Activated CD4-positive, CD25-positive, alpha-beta regulatory T cell treated with anti-CD3 and anti-CD28 coated beads, Interleukin-2, amount 50 U/mL, for 72 hours (primary cell): ENCODE results near the gene PSORS1C1.
A peak's percentile ranks its signal among the peaks of the same experiment; 100 is the strongest.
"Not testable (repeated sequence)": the region's sequence is repeated elsewhere in the genome, so short reads cannot be mapped to it uniquely, and the experiment has no call there.

Experiments
- DNase-seq: peaks from one replicate; pipeline ENCODE4 v3.0.0; 2021

The PSORS1C1 gene, protein sequence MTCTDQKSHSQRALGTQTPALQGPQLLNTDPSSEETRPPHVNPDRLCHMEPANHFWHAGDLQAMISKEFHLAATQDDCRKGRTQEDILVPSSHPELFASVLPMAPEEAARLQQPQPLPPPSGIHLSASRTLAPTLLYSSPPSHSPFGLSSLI

DNA sequence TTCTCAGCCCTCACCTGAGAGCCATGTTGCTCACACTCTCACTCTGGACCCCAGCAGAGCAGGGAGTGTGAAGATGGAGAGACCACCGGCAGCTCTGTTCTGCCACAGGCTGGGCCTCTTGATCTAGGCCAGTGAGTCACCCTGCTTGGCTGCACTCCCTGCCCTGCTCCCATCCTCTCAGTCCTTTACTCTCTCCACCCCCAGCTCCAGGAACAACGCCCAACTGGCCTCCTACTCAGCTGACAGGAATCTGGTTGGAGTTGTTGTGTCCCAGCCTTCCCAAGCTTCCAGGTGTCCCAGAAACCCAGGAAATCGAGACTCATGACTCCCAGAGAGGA, at the start of gene PSORS1C1:
TSS of gene PSORS1C1 (plus strand) at position 260 of the 338 bp plus-strand sequence. CDS start 14,833 bp downstream, outside the sequence.
- no peak for DNase-seq

- DNase-seq: no peak
These were observed 49.0 kb upstream of the PSORS1C1 start for GRCh38 chr6:31065556-31065955.

DNA sequence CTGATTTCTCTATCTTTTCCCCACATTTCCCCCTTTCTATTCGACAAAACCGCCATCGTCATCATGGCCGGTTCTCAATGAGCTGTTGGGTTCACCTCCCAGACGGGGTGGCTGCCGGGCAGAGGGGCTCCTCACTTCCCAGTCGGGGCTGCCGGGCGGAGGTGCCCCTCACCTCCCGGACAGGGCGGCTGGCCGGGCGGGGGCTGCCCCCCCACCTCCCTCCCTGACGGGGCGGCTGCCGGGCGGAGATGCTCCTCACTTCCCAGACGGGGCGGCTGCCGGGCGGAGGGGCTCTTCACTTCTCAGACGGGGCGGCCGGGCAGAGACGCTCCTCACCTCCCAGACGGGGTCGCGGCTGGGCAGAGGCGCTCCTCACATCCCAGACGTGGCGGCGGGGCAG, 47.6 kb upstream of the PSORS1C1 start:
- DNase-seq: not testable (repeated sequence)

DNA sequence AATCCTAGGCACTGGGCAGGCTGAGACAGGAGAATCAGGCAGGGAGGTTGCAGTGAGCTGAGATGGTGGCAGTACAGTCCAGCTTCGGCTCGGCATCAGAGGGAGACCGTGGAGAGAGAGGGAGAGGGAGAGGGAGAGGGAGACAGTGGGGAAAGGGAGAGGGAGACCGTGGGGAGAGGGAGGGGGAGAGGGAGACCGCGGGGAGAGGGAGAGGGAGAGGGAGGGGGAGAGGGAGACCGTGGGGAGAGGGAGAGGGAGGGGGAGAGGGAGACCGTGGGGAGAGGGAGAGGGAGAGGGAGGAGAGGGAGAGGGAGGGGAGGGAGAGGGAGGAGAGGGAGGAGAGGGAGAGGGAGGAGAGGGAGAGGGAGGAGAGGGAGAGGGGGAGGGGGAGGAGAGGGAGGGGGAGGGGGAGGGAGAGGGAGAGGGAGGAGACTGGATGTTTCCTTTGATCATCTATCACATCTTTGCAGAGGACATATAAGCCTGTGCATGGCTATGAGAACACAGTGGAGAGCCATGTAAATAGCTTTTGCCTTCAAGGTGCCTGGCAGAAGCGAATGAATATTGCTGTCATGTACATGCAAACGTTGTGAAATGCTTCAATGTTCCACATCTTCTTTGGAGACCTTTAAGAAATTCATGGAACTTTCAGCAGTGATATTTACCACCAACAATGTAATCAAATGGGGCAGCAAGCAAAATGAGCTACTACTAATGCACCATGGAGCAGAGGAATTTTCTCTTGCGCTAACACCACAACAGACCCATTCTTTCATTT, 46.5 kb upstream of the PSORS1C1 start:
- DNase-seq: not testable (repeated sequence)

GRCh38 chr6:31068669-31069340, 45.8 kb upstream of the PSORS1C1 start:
- DNase-seq: peak; percentile 67

DNA sequence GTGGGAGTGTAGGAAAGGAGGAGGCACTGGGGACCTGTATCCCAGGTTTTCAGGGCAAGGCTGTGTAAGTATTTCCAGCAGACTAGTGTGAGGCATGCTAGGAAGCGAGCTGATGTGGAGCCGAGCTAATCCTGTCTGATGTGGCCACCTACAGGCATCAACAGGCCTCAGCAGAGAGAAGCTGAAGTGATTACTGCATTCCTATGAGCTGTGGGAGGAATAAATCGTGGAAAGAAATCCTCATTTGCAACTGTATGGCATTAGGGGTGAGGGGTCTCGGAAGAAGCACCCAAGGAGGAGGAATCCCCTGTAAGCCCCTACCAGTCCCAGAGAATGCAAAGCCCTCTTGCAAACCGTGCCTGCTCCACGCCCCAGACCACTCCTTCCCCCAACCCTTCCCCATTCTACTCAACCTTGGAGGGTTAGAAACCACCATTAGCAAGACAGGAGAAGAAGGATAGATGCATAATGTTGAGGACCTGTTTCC, 43.8 kb upstream of the PSORS1C1 start:
- DNase-seq: no peak

GRCh38 chr6:31074401-31074800, 40.2 kb upstream of the PSORS1C1 start:
- no peak for DNase-seq

GRCh38 chr6:31075528-31075927, 39.1 kb upstream of the PSORS1C1 start:
- DNase-seq: no peak

DNA sequence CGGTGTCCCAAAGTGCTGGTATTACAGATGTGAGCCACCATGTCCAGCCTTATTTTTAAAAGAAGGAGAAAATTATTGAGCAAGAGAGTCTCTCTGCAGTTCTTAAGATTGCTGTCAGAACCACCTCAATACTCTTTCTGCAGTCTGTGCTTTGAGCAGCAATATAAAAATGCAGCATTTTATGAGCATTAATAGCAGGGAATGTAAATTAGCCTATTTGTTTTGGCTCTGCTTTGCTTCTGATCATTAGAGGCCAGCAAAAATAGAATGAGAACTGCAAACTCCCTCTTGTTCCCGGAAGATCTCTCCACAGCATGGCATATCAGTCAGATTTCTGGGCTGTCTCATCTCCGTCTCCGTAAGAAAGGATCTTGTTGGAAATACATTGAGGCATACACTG, 38.0 kb upstream of the PSORS1C1 start:
- no peak for DNase-seq

DNA sequence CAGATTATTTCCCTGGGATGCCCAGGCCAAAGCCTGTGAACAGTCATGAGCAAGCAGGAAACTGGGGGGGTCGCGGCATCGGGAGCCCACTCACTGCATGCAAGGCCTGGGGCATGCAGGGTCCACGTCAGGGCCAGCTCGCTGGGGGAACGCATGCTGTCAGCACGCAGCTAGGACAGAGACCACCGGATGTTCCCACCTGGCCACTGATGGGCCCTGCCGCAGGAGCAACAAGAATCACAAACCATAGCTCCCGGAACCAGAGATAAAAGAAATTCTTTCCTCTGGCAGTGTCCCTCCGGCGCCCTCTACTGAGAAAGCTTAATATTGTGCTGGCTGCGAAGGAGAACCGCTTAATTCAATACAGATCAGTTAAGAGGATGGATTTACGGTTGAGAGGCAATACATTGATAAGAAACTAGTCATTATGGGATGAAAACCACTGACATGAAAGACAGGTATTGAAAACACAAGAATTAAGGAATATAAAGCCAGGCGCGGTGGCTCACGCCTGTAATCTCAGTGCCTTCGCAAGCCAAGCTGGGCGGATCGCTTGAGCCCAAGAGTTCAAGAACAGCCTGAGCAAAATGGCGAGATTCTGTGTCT, 34.8 kb upstream of the PSORS1C1 start:
- DNase-seq: peak; percentile 57

DNA sequence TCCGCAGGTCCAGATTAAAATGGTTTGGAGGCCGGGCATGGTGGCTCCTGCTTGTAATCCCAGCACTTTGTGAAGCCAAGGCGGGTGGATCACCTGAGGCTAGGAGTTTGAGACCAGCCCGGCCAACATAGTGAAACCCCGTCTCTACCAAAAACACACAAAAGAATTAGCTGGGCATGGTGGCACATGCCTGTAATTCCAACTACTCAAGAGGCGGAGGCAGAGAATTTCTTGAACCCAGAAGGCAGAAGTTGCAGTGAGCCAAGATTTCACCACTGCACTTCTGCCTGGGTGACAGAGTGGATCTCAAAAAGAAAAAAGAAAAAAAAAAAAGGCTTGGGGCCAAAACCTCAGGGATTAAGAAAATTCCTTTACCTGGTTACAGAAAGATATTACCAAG, 32.7 kb upstream of the PSORS1C1 start:
- DNase-seq: no peak

- DNase-seq: peak; percentile 38
These were observed 30.8 kb upstream of the PSORS1C1 start for GRCh38 chr6:31083742-31084354.

DNA sequence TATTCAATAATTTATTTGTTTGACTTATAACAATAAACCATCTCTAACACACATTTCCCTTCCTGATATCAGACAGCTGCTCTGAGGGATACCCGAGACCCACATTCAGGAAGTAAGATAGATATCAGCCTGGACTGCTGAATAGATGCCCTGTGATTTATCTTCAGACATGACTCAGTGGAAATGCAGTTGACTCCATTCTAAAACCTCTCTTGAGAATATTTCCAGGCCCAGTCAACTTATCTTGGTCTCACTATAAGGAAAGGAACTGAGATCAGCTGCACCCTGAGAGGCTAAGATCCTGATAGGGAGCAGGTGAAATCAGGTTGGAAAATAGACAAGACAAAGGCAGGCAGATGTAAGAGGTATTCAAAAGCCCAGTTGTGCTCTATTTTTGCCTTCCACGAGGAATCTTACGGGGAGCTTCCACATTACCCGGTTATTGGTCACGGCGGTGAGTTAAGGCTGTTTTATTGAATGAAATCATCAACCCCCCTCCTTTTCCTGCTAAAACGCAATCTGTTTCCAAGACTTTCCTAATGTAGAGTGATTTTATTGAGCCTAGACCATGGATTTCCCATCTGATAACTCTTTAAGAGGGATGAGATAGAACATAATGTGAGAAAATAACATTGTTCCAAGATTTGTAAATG, 27.7 kb upstream of the PSORS1C1 start:
- no peak for DNase-seq

DNA sequence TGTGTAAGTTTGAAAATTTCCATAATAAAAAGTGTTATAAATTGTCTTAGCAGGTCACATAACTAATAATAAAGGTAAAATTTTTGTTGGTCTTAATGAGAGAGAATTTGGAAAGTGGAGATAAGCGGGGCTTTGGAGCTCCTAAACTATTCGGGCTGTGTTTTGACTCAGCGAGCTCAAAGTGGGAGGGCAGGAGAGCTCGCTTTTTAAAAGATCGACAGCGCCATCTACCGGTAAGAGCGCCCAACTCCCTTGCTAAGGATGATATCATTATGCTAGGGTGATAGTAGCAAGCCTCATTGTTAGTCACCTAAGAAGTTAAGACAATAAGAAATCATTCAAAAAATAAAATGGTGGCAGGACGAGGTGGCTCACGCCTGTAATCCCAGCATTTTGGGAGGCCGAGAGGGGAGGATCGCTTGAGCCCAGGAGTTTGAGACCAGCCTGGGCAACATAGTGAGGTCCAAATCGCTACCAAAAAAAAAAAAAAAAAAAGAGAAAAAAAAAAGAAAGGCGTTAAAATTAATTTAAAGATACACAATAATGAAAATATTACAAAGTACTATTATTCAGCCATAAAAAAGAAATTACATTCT, 27.0 kb upstream of the PSORS1C1 start:
- peak; percentile 82 for DNase-seq

- DNase-seq: no peak
These were observed 24.2 kb upstream of the PSORS1C1 start for GRCh38 chr6:31090275-31090972.

DNA sequence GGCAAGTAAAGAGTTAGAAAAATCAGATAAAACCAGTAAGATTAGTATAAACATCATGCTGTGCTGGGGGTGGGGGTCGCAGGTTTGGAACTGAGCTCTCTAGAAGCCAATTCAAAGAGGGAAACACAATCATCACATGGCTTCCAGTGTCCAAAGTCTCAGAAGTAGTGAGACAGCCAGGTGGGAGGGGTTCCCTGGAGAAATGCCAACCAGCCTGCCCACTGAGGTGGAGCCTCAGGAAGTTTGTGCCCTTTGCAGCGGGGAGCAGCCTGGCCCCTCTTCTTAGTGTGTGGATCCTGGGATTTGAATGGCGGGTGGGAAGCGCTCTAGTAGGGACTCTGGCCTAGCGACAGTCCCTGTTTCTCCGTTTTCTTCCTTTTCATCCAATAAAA, 23.6 kb upstream of the PSORS1C1 start:
- DNase-seq: no peak

DNA sequence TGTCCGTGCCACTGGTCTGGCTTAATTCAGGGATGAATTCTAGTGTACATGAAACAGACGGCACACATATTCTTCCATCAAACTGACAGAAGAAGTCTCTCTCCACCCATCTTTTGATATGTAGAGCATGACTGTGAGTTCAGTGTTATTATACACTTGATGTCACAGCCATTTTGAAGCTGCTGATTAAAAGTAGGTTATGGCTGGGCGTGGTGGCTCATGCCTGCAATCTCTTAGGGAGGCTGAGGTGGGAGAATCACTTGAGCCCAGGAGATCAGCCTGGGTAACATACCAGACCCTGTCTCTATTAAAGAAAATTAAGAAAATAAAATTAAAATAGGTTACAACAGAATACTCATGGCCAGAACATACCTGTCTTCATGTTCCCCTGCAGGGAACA, 22.9 kb upstream of the PSORS1C1 start:
- no peak for DNase-seq

- no peak for DNase-seq
These were observed 22.4 kb upstream of the PSORS1C1 start for GRCh38 chr6:31092238-31092637.

DNA sequence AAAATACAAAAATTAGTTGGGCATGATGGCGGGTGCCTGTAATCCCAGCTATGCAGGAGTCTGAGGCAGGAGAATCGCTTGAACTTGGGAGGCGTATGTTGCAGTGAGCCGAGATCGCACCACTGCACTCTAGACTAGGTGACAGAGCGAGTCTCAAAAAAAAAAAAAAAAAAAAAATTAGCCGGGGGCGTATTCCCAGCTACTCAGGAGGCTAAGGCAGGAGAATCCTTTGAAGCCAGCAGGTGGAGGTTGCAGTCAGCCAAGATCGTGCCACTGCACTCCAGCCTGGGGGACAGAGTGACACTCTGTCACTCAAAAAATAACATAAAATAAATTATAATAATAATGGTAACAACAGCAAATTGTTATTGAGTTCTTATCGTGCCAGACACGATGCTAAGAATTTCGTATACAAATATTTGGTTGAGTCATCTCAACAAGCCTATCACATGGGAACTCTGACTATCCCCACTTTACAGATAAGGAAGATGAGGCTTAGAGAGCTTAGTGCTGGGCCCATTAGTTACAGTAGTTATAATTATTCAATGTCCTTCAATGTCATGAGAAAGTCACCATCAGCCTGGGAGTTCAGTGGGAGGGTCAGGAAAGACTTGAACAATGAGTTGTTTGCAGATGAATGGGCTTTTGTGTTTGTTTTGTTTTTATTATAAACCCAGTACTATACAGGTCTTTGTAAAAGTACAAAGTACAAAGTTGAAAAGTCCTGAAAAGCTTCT, 21.7 kb upstream of the PSORS1C1 start:
- no peak for DNase-seq

DNA sequence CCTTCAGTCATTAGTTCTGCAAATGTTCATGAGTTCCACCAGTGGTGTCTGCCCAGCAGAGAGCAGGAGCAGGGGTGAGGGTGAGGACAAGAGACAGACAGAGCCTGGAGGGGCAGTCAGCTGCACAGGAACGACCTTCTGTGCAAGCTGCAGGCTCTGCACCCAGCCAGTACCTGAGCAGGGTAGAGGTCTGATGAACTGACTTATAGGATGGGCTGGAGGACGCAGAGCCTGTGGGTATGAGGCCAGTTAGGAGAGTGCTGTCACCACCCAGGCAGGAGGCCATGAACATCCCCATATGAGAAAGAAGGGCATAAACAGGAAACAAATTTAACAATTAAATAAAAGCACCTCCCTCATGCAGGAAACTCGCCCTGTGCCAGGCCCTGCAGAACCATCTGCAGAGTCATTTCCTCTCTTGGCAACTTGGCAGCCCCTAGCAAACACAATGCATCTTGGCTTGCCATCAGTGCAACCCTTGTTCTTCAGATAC, 20.2 kb upstream of the PSORS1C1 start:
- DNase-seq: peak; percentile 36

- no peak for DNase-seq
These were observed 18.4 kb upstream of the PSORS1C1 start for GRCh38 chr6:31096215-31096614.
